ENCODE data around the gene XRCC3.
A peak's percentile ranks its signal among the peaks of the same experiment; 100 is the strongest.

XRCC3 gene

GRCh38 chr14:103715052-103716000, at the start of gene XRCC3, which contains the start of gene ZFYVE21:
Gene XRCC3, minus strand, starts transcription at chr14:103715451. Its CDS starts 4,364 bp downstream, at chr14:103711087.
Gene ZFYVE21, plus strand, starts transcription at chr14:103715810. Its CDS starts 32 bp downstream, at chr14:103715842.
- peak; percentile 100 for DNase-seq

- DNase-seq, result no peak
These were observed 48.7 kb upstream of the XRCC3 start for GRCh38 chr14:103763730-103764488.

- no peak for DNase-seq
These were observed 47.3 kb upstream of the XRCC3 start for GRCh38 chr14:103762541-103762940.

GRCh38 chr14:103762036-103762435, 46.8 kb upstream of the XRCC3 start:
- DNase-seq, result no peak

GRCh38 chr14:103758059-103758776, 43.0 kb upstream of the XRCC3 start:
- DNase-seq, result no peak

- no peak for DNase-seq
These were observed 39.8 kb upstream of the XRCC3 start for GRCh38 chr14:103755060-103755459.

GRCh38 chr14:103753774-103754173, 38.5 kb upstream of the XRCC3 start:
- DNase-seq, result no peak

GRCh38 chr14:103749860-103750259, 34.6 kb upstream of the XRCC3 start:
- no peak for DNase-seq

GRCh38 chr14:103749452-103749851, 34.2 kb upstream of the XRCC3 start:
- DNase-seq, result no peak

GRCh38 chr14:103748534-103748857, 33.2 kb upstream of the XRCC3 start:
- DNase-seq, result no peak

GRCh38 chr14:103746701-103747100, 31.4 kb upstream of the XRCC3 start:
- no peak for DNase-seq

- DNase-seq, result no peak
These were observed 30.2 kb upstream of the XRCC3 start for GRCh38 chr14:103745424-103745823.

GRCh38 chr14:103744621-103745395, 29.6 kb upstream of the XRCC3 start:
- DNase-seq, result no peak

GRCh38 chr14:103743691-103744090, 28.4 kb upstream of the XRCC3 start:
- DNase-seq, result no peak

GRCh38 chr14:103742499-103743255, 27.4 kb upstream of the XRCC3 start:
- no peak for DNase-seq

GRCh38 chr14:103741876-103742275, 26.6 kb upstream of the XRCC3 start:
- no peak for DNase-seq

GRCh38 chr14:103740991-103741689, 25.9 kb upstream of the XRCC3 start:
- no peak for DNase-seq

GRCh38 chr14:103739793-103740501, 24.7 kb upstream of the XRCC3 start:
- no peak for DNase-seq

- no peak for DNase-seq
These were observed 24.2 kb upstream of the XRCC3 start for GRCh38 chr14:103739466-103739792.

GRCh38 chr14:103738701-103739451, 23.6 kb upstream of the XRCC3 start:
- DNase-seq, result no peak
